Measurements from ENCODE around the gene NUPR1. TPM values are rescaled to one million over a fixed set of nuclear protein-coding genes. Genes with fewer than 3 reads are reported as not detected.
"Not testable (repeated sequence)": the region's sequence is repeated elsewhere in the genome, so short reads cannot be mapped to it uniquely, and the experiment has no call there.

Gene NUPR1
- total and polyA plus RNA-seq, 2 donors from 2014 or later: 64.7 to 125 TPM

DNA sequence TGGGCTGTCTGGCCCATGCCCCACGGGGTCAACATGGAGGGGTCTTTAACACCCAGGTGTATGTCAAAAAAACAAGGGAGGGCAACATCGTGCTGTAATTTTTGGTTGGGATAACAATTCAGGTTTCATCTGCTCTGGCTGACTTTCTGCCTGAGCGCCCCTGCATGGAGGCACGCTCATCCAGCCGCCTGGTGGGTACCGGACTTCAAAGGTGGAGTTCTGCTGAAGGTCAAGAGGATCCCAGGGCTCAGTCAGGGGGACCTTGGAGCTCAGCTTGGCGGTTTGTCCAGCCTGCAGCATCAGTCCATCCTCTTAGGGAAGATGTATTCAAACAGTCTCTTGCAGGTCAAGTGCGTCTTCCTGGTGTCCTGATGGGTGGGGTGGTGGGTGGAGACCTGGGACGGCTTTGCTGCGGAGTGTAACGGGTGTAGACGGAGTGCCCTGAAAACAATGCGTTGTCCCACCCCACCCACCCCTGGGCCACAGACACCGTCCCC is 9.6 kb upstream of the NUPR1 start:
- no peak overlapping the region for H3K27ac ChIP-seq (ENCODE audit: low read depth in 2 of 2, low read length in 2 of 2)
- no peak overlapping the region for H3K4me3 ChIP-seq (ENCODE audit: low read length in 3 of 3)
- DNase-seq: no peak
- no peak overlapping the region for H3K9ac ChIP-seq (ENCODE audit: low read length in 3 of 3)
- TF ChIP-seq, protein P1, sequence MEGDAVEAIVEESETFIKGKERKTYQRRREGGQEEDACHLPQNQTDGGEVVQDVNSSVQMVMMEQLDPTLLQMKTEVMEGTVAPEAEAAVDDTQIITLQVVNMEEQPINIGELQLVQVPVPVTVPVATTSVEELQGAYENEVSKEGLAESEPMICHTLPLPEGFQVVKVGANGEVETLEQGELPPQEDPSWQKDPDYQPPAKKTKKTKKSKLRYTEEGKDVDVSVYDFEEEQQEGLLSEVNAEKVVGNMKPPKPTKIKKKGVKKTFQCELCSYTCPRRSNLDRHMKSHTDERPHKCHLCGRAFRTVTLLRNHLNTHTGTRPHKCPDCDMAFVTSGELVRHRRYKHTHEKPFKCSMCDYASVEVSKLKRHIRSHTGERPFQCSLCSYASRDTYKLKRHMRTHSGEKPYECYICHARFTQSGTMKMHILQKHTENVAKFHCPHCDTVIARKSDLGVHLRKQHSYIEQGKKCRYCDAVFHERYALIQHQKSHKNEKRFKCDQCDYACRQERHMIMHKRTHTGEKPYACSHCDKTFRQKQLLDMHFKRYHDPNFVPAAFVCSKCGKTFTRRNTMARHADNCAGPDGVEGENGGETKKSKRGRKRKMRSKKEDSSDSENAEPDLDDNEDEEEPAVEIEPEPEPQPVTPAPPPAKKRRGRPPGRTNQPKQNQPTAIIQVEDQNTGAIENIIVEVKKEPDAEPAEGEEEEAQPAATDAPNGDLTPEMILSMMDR (IDR thresholded peaks at IDR 0.05; ENCODE audit: borderline replicate concordance, extremely low read depth, insufficient read depth): no peak
- intact Hi-C loops (cut with DNase I): loop anchor here (10.0 kb wide), 1 partner anchor 54 kb away; the partner anchor contains the start of genes APOBR and CLN3
- no peaks in the 10 kb centered on the region for H3K27me3 ChIP-seq (ENCODE audit: control insufficient read depth, insufficient read depth, low read length)
- H3K4me1 ChIP-seq (ENCODE audit: control insufficient read depth in 2 of 3, insufficient read depth in 2 of 3, low read depth in 1 of 3, low read length in 3 of 3): no peaks in the 10 kb centered on the region
- no peaks in the 10 kb centered on the region for H3K9me3 ChIP-seq (ENCODE audit: control insufficient read depth in 2 of 3, insufficient read depth in 1 of 3, low read length in 3 of 3)
- no peak for FAIRE-seq
- no peaks in the 10 kb centered on the region for H3K36me3 ChIP-seq (ENCODE audit: control insufficient read depth in 2 of 3, insufficient read depth in 3 of 3, low read length in 3 of 3)

DNA sequence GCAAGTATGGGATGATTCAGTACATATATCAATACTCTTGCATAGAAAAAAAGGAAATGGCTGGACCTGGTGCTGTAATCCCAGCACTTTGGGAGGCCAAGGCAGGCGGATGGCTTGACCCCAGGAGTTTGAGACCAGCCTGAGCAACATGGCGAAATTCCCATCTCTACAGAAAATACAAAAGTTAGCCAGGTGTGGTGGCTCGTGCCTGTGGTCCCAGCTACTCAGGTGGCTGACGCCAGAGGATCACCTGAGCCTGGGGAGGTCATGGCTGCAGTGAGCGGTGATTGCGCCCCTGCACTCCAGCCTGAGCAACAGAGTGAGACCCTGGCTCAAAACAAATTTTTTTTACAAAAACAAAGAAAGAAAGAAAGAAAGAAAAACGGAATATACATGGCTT is 7.9 kb upstream of the NUPR1 start:
- Histone ChIP-seq H3K27me3 (ENCODE audit: control insufficient read depth, insufficient read depth, low read length) (no peaks in the 10 kb centered on the region), H3K9me3 (ENCODE audit: control insufficient read depth in 2 of 3, insufficient read depth in 1 of 3, low read length in 3 of 3) (no peaks in the 10 kb centered on the region), H3K36me3 (ENCODE audit: control insufficient read depth in 2 of 3, insufficient read depth in 3 of 3, low read length in 3 of 3) (no peaks in the 10 kb centered on the region), H3K27ac (ENCODE audit: low read depth in 2 of 2, low read length in 2 of 2) (no peak overlapping the region), H3K4me1 (ENCODE audit: control insufficient read depth in 2 of 3, insufficient read depth in 2 of 3, low read depth in 1 of 3, low read length in 3 of 3) (no peaks in the 10 kb centered on the region), H3K9ac (ENCODE audit: low read length in 3 of 3) (no peak overlapping the region), H3K4me3 (ENCODE audit: low read length in 3 of 3) (no peak overlapping the region)
- no peak for DNase-seq
- TF ChIP-seq, protein P1 (IDR thresholded peaks at IDR 0.05; ENCODE audit: borderline replicate concordance, extremely low read depth, insufficient read depth): no peak
- intact Hi-C loops (cut with DNase I): loop anchor here (10.0 kb wide), 1 partner anchor 52 kb away; the partner anchor contains the start of genes APOBR and CLN3
- no peak for FAIRE-seq

DNA sequence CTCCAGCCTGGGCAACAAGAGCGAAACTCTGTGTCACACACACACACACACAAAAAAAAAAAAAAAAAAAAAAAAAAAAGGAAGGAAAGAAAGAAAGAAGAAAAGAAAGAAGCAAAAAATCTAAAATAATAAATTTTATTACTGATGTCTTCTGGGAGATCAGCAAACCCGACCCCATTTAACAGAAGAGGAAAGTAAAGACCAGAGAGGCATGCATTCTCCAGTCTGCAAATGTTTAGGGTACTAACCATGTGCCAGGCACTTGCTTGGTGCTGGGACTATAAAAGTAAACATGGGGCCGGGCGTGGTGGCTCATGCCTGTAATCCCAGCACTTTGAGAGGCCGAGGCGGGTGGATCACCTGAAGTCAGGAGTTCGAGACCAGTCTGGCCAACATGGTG is 7.2 kb upstream of the NUPR1 start:
- not testable (repeated sequence) for H3K36me3 ChIP-seq (ENCODE audit: control insufficient read depth in 2 of 3, insufficient read depth in 3 of 3, low read length in 3 of 3); H3K27ac ChIP-seq (ENCODE audit: low read depth in 2 of 2, low read length in 2 of 2); DNase-seq; FAIRE-seq; H3K4me3 ChIP-seq (ENCODE audit: low read length in 3 of 3); H3K9ac ChIP-seq (ENCODE audit: low read length in 3 of 3); H3K27me3 ChIP-seq (ENCODE audit: control insufficient read depth, insufficient read depth, low read length); H3K9me3 ChIP-seq (ENCODE audit: control insufficient read depth in 2 of 3, insufficient read depth in 1 of 3, low read length in 3 of 3); H3K4me1 ChIP-seq (ENCODE audit: control insufficient read depth in 2 of 3, insufficient read depth in 2 of 3, low read depth in 1 of 3, low read length in 3 of 3)
- intact Hi-C loops (cut with DNase I): loop anchor here (10.0 kb wide), 1 partner anchor 51 kb away; the partner anchor contains the start of genes APOBR and CLN3

DNA sequence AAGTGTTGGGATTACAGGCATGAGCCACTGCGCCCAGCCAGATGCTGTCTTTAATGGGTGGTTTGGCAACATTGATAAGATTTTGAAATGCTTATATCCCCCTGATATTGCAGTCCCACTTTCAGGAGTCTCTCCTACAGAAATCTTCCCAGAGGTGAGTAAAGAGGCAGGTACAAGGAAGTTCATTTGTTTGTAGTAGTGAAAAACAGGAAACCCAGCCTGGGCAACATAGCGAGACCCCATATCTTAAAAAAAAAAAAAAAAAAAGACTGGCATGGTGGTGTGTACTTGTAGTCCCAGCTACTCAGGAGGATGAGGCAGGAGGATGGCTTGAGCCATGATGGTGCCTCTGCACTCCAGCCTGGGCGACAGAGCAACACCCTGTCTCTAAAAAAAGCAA is 6.2 kb upstream of the NUPR1 start:
- H3K27ac ChIP-seq (ENCODE audit: low read depth in 2 of 2, low read length in 2 of 2): no peak overlapping the region
- H3K36me3 ChIP-seq (ENCODE audit: control insufficient read depth in 2 of 3, insufficient read depth in 3 of 3, low read length in 3 of 3): no peaks in the 10 kb centered on the region
- TF ChIP-seq, protein P1 (IDR thresholded peaks at IDR 0.05; ENCODE audit: borderline replicate concordance, extremely low read depth, insufficient read depth): no peak
- H3K4me1 ChIP-seq (ENCODE audit: control insufficient read depth in 2 of 3, insufficient read depth in 2 of 3, low read depth in 1 of 3, low read length in 3 of 3): no peaks in the 10 kb centered on the region
- H3K4me3 ChIP-seq (ENCODE audit: low read length in 3 of 3): no peak overlapping the region
- H3K9ac ChIP-seq (ENCODE audit: low read length in 3 of 3): no peak overlapping the region
- FAIRE-seq (no peak), DNase-seq (no peak)
- H3K27me3 ChIP-seq (ENCODE audit: control insufficient read depth, insufficient read depth, low read length): no peaks in the 10 kb centered on the region
- intact Hi-C loops (cut with DNase I): loop anchor here (10.0 kb wide), 1 partner anchor 50 kb away; the partner anchor contains the start of genes APOBR and CLN3
- no peaks in the 10 kb centered on the region for H3K9me3 ChIP-seq (ENCODE audit: control insufficient read depth in 2 of 3, insufficient read depth in 1 of 3, low read length in 3 of 3)
